ENCODE data around the gene TIMM44. TPM values are rescaled to one million over a fixed set of nuclear protein-coding genes. Genes with fewer than 3 reads are reported as not detected.

Gene TIMM44
- total RNA-seq, 1 experiment from 2014 or later = 114 TPM

DNA sequence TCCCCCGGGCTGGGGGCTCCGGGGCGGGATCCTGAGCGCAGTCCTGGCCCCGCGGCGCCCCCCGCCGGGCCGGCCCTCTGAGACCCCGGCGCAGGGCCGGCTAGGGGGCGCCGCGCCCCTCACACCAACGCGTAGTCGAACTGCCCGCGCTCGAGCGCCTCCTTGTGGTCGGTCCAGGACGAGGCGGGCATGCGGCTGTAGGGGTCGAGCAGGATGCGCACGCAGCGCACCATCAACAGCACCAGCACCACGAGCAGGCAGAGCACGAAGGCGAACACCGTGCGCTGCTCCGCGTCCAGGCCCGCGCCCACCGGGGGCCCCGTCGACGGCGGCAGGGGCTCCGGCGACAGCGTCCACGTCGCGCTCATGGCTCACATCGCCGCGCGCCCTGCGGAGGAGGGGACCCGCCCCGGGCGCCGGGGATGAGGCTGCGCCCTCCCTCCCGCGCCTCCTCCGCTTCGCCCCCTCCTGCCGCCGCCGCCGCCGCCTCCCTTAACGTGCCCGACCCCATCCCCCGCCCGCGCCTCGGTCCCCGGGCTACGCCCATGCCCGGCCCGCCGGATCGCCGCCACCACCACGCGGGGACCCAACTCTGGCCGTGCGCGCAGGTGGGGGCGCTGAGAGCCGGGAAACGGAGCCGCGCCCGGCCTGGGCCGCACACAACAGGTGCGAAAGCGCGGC lies 18.2 kb downstream of the TIMM44 start:
- Histone ChIP-seq H4K8ac (replicated peaks; ENCODE audit: insufficient read length, low read depth, low read length) (no peak overlapping the region), H3K27ac (ENCODE audit: insufficient read length, low read depth, low read length) (no peak overlapping the region), H3K23ac (ENCODE audit: insufficient read length, low read depth, low read length) (no peak overlapping the region), H3K79me2 (ENCODE audit: insufficient read depth, low read length) (no peaks in the 10 kb centered on the region), H3K4me2 (ENCODE audit: insufficient read depth, insufficient read length, low read length) (peak overlapping the region; percentile 3), H3K18ac (ENCODE audit: insufficient read length, low read depth, low read length) (no peak overlapping the region), H3K4me1 (ENCODE audit: insufficient read depth, low read length) (0 out of 2 replicates have a peak, but pooled peaks cover 4% of the 10 kb centered on the region), H2BK20ac (ENCODE audit: low read depth, low read length, poor library complexity, severe bottlenecking) (no peak overlapping the region), H4K5ac (ENCODE audit: insufficient read length, low read depth, low read length) (no peak overlapping the region), H2AK5ac (ENCODE audit: insufficient read length, low read length) (no peak overlapping the region), H3K23me2 (ENCODE audit: insufficient read length, low read depth, low read length, poor library complexity, severe bottlenecking) (no peaks in the 10 kb centered on the region), H2BK120ac (ENCODE audit: low read depth, low read length, poor library complexity, severe bottlenecking) (no peak overlapping the region), H3K79me1 (ENCODE audit: insufficient read depth, low read depth, low read length, poor library complexity, severe bottlenecking) (no peaks in the 10 kb centered on the region), H2BK15ac (ENCODE audit: low read depth, low read length) (no peak overlapping the region; the same call in 1 of the 2 replicates), H3K56ac (ENCODE audit: insufficient read length, low read depth, low read length) (no peak overlapping the region), H2BK12ac (ENCODE audit: insufficient read length, low read depth, low read length) (no peak overlapping the region), H3T11ph (ENCODE audit: low read length) (no peak overlapping the region), H4K91ac (ENCODE audit: insufficient read length, low read depth, low read length) (no peak overlapping the region), H3K4ac (ENCODE audit: low read depth, low read length) (no peak overlapping the region), H3K9me3 (ENCODE audit: control insufficient read depth, low read depth, low read length) (no peaks in the 10 kb centered on the region), H3K14ac (ENCODE audit: insufficient read depth, low read length) (peak overlapping the region; percentile 62; the same call in 1 of the 2 replicates), H3K27me3 (ENCODE audit: insufficient read depth, low read length) (no peaks in the 10 kb centered on the region), H2AFZ (ENCODE audit: low read length) (no peak overlapping the region), H2BK5ac (ENCODE audit: insufficient read length, low read length) (no peak overlapping the region), H3K9ac (ENCODE audit: extremely low read depth, insufficient read length, low read length) (no peak overlapping the region), H4K20me1 (ENCODE audit: control insufficient read depth, insufficient read depth, insufficient read length) (no peaks in the 10 kb centered on the region)
- no CpG with 5 or more reads among the region's 98 CpGs for WGBS (ENCODE audit: extremely low coverage, insufficient read length, low lambda C conversion rate)
- no peaks in the 10 kb centered on the region for H3K9me3 Mint-ChIP-seq
- H3K27me3 Mint-ChIP-seq (ENCODE audit: low read depth) = no peaks in the 10 kb centered on the region
- peak overlapping the region; percentile 78 to 91 for H3K4me3 Mint-ChIP-seq
- TF ChIP-seq, protein P1, sequence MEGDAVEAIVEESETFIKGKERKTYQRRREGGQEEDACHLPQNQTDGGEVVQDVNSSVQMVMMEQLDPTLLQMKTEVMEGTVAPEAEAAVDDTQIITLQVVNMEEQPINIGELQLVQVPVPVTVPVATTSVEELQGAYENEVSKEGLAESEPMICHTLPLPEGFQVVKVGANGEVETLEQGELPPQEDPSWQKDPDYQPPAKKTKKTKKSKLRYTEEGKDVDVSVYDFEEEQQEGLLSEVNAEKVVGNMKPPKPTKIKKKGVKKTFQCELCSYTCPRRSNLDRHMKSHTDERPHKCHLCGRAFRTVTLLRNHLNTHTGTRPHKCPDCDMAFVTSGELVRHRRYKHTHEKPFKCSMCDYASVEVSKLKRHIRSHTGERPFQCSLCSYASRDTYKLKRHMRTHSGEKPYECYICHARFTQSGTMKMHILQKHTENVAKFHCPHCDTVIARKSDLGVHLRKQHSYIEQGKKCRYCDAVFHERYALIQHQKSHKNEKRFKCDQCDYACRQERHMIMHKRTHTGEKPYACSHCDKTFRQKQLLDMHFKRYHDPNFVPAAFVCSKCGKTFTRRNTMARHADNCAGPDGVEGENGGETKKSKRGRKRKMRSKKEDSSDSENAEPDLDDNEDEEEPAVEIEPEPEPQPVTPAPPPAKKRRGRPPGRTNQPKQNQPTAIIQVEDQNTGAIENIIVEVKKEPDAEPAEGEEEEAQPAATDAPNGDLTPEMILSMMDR (conservative IDR thresholded peaks at IDR 0.05) = peak; percentile 99
- peaks cover 10 to 15% of the 10 kb centered on the region in 2 experiments for H3K4me1 Mint-ChIP-seq
- peak; percentile 94 for DNase-seq
- H3K27ac Mint-ChIP-seq = peak overlapping the region in 1 of 3 experiments; percentile 94; a peak in 1 of 7 replicates
- peaks cover 5 to 30% (median 12%) of the 10 kb centered on the region in 3 experiments; a peak in 5 of 7 replicates for H3K36me3 Mint-ChIP-seq (ENCODE audit: insufficient read depth in 1 of 3, low read depth in 3 of 3)
